Glomerular visceral epithelial cell (primary cell): Measurements from ENCODE around the gene HOXD13.
A peak's percentile ranks its signal among the peaks of the same experiment; 100 is the strongest.

Experiments used
- DNase-seq: peaks from one replicate; pipeline ENCODE4 v3.0.0-alpha.2; 2016; ENCODE audit errors: extremely low spot score

HOXD13 gene

GRCh38 chr2:176093145-176093897 lies 800 bp downstream of the HOXD13 start:
- DNase-seq = no peak

DNA sequence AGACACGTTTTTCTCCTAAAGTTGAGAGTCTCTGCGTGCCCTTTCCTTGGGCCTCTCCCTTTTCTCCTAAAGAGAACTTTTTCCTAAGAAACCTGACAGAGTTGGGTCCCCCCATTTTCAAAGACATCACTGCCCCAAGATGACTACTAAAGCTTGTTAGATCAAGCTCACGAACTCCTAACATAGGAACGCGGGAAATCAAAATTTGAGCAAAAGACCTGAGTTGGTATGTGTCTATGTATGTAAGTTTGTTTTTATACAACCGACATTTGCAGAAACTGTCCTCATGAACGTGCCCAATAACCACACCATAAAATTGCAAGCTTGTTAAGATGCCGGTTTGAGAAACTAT lies 1.4 kb downstream of the HOXD13 start:
- DNase-seq = no peak

GRCh38 chr2:176094349-176094748 lies 1.8 kb downstream of the HOXD13 start:
- no peak for DNase-seq

DNA sequence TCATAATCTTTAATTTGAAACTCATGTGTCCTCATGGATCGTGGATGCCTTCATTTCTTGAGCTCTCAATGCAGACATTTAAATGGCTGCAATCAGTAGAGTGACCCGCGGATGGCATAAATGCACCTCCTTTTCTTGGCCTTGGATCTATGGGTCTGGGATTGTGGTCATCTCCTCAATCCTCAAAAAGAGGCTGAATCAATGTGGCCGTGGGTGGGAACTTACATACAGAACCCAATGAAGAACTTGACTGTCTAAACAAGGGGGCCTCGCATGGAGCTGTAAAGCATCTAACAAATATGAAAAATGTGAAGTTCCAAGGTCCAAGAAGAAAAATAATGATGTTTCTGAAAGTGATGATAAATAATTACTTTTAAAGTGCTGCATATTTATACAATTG lies 2.9 kb downstream of the HOXD13 start:
- DNase-seq = no peak

DNA sequence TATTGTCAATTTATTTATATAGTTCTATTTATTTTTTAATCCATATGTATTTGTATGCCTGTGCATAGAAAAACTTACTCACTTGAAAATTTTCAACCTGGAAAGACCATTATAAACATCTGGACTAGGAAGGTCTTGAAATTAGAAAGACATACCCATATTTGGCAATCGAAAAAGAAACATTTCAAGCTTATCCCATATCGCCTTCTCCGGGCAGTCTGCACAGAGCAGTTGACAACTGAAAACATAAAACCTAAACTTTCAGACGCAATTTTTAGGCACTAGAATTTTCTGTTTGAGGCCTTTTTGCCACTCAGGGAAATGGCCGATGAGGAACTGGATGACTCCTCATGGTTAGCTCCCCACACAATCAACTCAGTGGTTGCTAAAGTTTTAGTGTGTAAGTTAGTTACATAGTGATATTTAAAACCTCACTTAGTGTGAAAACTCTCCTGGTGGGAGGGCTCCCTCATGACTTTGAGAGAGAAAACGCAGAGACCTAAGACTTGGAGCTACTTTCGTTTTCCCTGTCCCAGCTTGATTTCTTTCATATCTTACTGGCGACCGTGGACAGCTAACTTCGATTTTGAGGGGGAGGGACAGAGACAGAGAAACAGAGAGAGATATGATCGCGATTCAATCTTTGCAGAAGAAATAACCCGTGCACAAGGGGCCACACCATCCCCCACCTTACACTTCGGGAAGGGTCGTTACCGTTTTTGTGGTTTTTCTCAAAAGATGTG lies 3.9 kb downstream of the HOXD13 start:
- no peak for DNase-seq

DNA sequence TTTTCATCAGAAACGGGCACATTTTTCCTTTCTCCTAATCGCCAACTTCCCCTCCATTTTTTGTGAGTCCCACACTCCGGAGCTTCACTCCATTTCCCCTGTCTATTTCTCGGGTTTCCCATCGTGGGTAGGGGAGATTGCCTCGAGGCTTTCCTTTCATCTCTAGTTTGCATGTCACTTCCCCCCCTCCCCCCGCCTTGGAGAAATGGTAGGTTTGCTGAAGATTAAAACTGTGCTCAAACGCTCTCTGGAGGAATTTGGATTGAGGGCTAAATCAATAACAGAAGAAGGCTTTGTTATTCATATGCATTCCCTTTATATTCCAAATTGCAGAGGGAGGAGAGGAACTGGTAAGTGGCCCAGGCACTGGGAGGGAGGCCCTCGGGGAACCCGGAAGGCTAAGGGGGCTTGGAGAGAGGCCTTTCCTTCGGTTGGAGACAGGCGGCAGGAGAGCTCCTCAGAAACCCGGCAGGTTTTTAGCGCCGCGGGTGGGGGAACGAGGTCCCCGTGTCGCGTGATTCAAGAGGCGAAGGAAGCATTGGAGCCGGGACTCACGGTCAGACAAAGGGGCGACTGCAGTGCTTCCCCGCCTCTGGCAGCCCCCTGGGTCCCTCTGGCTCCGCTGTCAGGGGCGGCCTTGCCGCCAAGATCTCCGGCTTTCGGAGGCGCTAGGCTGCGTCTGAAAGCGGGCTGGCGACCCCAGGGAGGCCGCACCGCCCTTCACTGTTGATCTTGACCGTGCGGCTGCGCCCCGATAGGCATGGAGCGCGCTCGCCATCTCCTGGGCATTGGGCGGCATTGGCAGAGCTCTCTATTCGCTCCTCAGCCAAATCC lies 4.7 kb downstream of the HOXD13 start:
- DNase-seq = peak; percentile 81

DNA sequence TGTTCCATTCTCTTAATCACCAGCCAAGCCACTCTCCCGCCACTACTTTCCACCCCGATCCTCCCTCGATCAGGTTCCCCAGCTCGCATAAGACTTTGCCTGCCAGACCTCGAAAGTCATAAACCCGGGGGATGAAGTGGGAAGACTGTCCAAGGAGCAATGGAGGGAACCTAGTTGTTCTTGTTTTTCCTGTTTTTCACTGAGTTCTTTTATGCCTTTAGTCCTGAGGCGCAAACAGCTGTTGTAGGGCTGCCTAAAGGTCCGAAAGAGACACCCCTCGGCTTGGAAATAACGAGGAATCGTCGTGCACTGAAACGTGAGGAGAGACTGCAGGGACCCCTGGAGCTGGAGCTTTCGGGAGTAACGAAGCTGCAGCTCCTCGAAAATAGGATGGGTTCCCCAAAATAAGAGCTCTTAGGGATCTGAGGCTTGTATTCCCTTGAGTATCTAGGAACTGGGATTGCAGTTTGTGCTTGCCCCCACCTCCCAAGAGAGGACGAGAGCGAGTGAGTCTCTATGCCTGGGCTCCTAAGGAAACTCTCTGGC lies 5.4 kb downstream of the HOXD13 start:
- no peak for DNase-seq

DNA sequence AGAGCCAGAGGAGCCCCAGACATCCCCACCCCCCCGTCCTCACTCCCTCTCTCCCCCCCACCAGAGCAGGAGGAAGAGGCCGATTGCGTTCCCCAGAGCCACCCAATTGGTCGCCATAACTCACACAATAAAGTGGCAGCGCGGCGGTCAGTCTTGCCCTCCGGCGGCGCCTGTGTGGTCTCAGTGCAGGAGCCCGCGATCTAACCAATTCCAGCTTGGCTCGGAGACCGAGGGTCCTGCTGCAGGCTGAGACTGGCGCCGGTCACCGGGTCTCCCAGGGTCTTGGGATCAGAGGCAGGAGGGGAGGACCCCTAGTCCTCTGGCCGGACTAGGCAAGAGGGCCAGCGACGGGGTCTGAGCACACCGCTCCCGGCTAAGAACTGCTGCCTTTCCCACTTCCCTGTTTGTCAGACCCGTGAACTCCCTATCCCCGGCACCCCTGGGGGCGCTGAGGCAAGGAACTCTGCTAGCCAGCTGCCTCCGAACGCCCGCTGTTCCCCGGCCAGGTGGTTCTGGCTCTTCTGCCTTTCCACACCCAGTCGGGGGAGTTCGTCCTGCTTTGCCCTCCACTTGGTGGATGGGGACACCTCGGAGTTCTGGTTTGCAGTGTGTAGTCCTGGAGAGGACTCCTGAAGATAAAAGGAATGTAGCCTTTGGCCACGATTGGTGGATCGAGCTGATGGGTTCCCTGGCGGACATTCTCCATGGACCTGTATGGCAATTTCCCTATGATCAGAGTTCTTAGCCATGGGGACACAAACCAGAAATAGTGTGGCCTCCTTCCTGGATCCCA lies 6.0 kb downstream of the HOXD13 start:
- DNase-seq = no peak

DNA sequence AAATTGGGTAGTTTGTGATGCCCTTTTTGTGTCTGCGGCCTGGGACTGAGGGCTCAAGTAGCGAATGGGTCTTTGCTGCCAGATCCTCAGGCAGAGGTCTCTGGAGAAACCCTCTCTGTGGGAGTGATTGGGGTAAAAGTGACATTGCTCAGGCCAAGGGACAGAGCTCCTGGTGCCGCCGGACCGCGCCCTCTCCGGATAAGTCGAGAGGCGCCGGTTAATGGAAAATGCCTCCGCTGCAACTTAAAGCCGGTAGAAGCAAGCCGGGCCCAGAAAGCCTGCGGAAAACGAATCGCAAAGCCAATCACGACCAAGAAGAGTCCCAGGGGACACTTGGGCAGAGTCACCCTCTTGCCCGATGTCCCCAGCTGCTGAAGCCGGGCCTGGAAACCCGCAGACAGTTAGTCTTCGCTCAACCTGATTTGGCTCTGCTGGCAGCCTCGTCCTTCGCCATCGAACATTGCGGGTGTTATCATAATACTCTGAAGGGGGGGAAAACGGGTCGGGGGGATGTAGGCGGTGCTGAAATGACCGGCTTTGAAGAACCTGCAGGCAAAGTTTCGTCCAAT lies 6.7 kb downstream of the HOXD13 start:
- DNase-seq = no peak

DNA sequence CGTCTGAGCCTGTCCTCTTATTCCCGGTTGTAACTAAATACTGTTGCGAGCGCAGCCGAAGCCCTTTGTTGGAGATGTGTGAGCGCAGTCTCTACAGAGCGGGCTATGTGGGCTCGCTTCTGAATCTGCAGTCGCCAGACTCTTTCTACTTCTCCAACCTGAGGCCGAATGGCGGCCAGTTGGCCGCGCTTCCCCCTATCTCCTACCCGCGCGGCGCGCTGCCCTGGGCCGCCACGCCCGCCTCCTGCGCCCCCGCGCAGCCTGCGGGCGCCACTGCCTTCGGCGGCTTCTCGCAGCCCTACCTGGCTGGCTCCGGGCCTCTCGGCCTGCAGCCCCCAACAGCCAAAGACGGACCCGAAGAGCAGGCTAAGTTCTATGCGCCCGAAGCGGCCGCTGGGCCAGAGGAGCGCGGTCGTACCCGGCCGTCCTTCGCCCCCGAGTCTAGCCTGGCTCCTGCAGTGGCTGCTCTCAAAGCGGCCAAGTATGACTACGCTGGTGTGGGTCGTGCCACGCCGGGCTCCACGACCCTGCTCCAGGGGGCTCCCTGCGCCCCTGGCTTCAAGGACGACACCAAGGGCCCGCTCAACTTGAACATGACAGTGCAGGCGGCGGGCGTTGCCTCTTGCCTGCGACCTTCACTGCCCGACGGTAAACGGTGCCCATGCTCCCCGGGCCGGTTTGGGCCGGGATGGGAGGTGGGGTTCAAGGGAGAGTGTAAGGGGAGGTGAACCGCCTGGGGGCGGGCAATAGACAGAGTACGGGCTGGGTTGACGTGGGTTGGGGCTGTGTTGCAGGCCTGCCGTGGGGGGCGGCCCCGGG lies 7.4 kb downstream of the HOXD13 start, which contains the start of gene HOXD12:
TSS of gene HOXD12 (plus strand) at position 68 of the 819 bp plus-strand sequence. CDS start at position 75, 7 bp downstream.
- DNase-seq = no peak

DNA sequence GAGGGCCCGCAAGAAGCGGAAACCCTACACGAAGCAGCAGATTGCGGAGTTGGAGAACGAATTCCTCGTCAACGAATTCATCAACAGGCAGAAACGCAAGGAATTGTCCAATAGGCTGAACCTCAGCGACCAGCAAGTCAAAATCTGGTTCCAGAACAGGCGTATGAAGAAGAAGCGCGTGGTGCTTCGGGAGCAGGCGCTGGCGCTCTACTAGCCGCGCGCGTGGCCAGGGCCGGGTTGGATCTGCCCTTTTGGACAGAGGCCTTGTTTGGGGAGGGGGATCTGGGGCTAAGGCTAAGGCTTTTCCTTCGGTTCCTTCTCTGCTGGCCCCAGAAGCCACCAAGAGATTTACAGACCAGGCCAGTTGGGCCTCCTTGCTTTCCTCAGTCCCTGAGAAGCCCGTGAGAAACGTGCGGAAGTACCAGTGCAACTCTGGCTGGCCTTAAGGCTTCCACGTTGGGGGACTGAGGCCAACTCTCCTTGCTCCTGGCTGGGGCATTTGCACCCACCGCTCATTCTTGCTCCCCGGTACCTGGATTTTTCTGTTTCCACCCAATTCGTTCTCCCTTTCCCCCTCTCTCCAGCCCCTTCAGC lies 8.1 kb downstream of the HOXD13 start:
- no peak for DNase-seq

GRCh38 chr2:176101216-176101830 lies 8.8 kb downstream of the HOXD13 start:
- no peak for DNase-seq

DNA sequence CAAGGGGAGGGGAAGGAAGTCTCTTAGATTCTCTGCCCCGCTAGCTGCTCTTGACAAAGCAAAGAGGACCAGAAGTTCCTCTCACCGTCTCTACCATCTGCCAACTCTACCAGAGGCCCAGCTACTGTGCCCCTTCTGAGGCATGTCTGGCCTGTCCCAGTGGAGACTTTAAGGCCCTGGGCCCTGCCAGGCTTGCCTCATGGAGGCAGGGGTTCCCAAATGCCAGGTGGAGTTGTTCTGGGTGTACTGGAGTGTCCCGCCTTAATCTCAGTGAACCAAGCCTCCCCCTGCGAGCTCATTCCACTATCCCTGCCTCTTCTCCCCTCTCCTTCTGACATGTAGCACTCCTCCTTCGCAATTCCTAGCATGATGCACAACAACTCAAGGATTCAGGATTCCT lies 9.3 kb downstream of the HOXD13 start:
- no peak for DNase-seq

DNA sequence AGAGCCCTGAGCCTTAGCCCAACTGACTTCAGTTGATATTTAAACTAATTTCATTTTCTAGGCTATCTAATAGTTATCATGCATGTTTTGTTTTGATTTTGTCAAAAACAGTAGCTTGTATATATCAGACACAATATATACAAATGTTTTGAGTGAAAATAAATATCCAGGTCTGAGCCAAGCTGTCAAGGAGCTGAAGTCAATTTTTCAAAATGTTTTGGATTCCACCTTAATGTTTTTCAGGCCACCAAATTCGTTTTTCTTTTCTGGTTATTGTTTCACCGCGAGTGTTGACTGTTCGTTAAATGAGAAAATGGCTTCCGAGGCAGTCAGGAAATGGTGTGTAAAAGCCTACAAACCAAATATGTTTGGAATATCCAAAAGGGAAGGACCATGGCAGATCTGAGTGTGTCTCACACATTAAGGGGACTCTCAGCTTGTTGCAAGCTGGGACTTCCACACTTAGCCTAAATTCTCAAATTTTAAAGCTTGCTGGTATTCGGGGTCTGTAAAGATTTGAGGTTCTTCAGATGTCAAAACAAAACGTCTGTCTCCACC lies 9.9 kb downstream of the HOXD13 start:
- no peak for DNase-seq

DNA sequence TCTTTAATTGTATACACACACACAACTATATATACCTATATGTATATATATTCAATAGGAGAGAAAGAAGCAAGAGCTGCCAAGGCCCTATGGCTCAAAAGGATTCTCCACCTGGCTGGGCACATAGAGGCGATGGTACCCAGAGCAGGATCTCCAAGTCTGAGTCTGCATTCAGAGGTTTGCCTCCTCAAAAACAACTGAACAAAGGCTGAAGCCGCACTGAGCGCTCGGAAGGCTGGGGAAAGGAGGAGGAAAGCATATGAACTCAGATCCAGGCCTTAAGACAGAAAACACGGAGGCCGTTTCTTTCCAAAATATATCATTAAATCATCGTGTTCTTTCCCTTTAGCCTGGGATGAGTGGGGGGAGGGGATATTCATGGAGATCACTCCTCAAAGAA lies 10.7 kb downstream of the HOXD13 start:
- DNase-seq = no peak

DNA sequence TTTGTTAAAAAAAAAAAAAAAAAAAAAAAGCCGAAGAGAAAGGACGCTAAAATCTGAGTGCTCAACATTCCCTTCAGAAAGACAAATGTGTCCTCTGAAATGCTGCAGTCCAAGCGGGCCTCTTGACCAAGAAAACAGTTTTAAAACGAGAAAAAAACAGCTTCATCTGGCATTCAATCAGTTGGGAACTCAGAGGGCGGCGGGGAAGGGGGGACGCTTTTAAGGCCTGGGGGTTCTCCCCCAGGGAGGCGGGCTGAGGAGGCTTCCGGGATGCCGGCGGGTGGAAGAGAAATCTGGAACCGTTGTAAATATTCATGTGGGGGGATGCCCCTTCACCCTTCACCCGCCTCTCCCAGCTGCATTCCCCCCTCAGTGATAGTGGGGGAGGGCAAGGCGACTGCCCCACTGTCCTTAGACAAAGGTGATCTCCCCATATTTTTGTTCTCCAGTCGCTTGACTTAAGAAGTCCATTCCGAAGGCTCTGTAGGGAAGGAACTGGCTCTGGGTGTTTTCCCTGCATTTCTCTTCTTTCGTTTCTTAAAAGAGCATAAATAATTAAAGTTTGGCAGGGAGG lies 11.3 kb downstream of the HOXD13 start:
- no peak for DNase-seq

DNA sequence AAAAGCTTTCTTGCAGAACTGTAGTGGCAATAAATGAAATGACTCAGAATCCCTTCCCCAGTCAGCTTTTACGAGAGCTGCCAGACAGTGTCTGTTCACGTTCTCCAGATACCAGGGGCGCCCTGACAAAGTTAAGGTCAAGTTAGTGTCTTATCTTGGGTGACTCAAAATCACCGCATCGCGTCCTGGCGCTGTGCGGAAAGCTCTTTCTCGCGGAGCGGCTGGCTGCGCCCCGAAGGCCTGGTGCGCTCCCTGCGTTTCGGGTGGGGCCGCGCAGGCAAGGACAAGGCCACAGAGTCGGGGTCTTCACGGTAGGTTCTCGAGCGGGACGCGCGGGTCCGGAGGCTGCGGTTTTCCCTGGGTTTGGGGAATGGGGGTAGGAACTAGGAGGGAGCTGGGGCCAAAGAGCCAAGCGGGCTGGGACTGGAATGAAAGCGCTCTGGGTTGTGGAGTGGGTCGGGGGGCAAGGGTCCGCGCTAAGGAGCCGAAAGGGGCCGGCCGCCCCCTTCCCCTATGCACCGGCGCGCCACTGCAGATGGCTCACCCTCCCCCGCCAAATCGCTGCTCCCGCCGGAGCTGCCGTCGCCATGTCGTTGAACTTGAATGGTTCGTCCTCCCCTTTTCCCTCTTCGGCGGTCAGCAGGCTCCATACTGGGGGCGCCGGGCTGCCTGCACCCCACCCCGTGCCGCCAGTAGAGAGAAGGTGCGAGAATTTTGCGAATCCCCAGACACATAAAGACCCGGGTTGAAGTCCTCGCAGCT lies 12.0 kb downstream of the HOXD13 start:
- DNase-seq = peak; percentile 75
